ENCODE data around the gene PHACTR1.

PHACTR1 gene

GRCh38 chr6:13011612-13012146, 295.1 kb downstream of the PHACTR1 start:
- TF ChIP-seq YY1 (IDR thresholded peaks at IDR 0.05; ENCODE audit: low read depth), result no peak
- TF ChIP-seq MAX (IDR thresholded peaks at IDR 0.05), result no peak
- no peak for TF ChIP-seq FOXM1 (IDR thresholded peaks at IDR 0.05; ENCODE audit: borderline replicate concordance, low read depth)
- no peak for TF ChIP-seq EP300 (IDR thresholded peaks at IDR 0.05; ENCODE audit: borderline replicate concordance)
- TF ChIP-seq TEAD4 (IDR thresholded peaks at IDR 0.05), result no peak
- no peak for TF ChIP-seq REST (IDR thresholded peaks at IDR 0.05; ENCODE audit: low read depth)
- no peak for TF ChIP-seq TCF12 (IDR thresholded peaks at IDR 0.05; ENCODE audit: low read depth)
- no peak for TF ChIP-seq CREB1 (IDR thresholded peaks at IDR 0.05; ENCODE audit: low read depth)
- TF ChIP-seq CEBPB (IDR thresholded peaks at IDR 0.05), result no peak
- TF ChIP-seq NFIC (IDR thresholded peaks at IDR 0.05), result no peak
- no peak for TF ChIP-seq USF1 (IDR thresholded peaks at IDR 0.05)
- no peak for TF ChIP-seq ZBTB7A (IDR thresholded peaks at IDR 0.05; ENCODE audit: low read depth)
- TF ChIP-seq RAD21 (IDR thresholded peaks at IDR 0.05; ENCODE audit: low read depth), result no peak
- no peak for TF ChIP-seq TAF1 (IDR thresholded peaks at IDR 0.05; ENCODE audit: low read depth)
- no peak for TF ChIP-seq EGR1 (IDR thresholded peaks at IDR 0.05)

- TF ChIP-seq FOXM1 (IDR thresholded peaks at IDR 0.05; ENCODE audit: borderline replicate concordance, low read depth) (no peak), YY1 (IDR thresholded peaks at IDR 0.05; ENCODE audit: low read depth) (no peak), CEBPB (IDR thresholded peaks at IDR 0.05) (no peak), ZBTB7A (IDR thresholded peaks at IDR 0.05; ENCODE audit: low read depth) (no peak), EP300 (IDR thresholded peaks at IDR 0.05; ENCODE audit: borderline replicate concordance) (no peak), MAX (IDR thresholded peaks at IDR 0.05) (no peak), CREB1 (IDR thresholded peaks at IDR 0.05; ENCODE audit: low read depth) (no peak), USF1 (IDR thresholded peaks at IDR 0.05) (no peak), EGR1 (IDR thresholded peaks at IDR 0.05) (no peak), TEAD4 (IDR thresholded peaks at IDR 0.05) (no peak), TCF12 (IDR thresholded peaks at IDR 0.05; ENCODE audit: low read depth) (no peak), NFIC (IDR thresholded peaks at IDR 0.05) (no peak), TAF1 (IDR thresholded peaks at IDR 0.05; ENCODE audit: low read depth) (no peak), REST (IDR thresholded peaks at IDR 0.05; ENCODE audit: low read depth) (no peak), RAD21 (IDR thresholded peaks at IDR 0.05; ENCODE audit: low read depth) (no peak)
These were observed 295.7 kb downstream of the PHACTR1 start for GRCh38 chr6:13012296-13012695.

- TF ChIP-seq NFIC (IDR thresholded peaks at IDR 0.05), result no peak
- TF ChIP-seq TEAD4 (IDR thresholded peaks at IDR 0.05), result no peak
- no peak for TF ChIP-seq REST (IDR thresholded peaks at IDR 0.05; ENCODE audit: low read depth)
- no peak for TF ChIP-seq FOXM1 (IDR thresholded peaks at IDR 0.05; ENCODE audit: borderline replicate concordance, low read depth)
- TF ChIP-seq USF1 (IDR thresholded peaks at IDR 0.05), result no peak
- no peak for TF ChIP-seq MAX (IDR thresholded peaks at IDR 0.05)
- TF ChIP-seq YY1 (IDR thresholded peaks at IDR 0.05; ENCODE audit: low read depth), result no peak
- TF ChIP-seq CEBPB (IDR thresholded peaks at IDR 0.05), result no peak
- TF ChIP-seq ZBTB7A (IDR thresholded peaks at IDR 0.05; ENCODE audit: low read depth), result no peak
- no peak for TF ChIP-seq TAF1 (IDR thresholded peaks at IDR 0.05; ENCODE audit: low read depth)
- TF ChIP-seq EP300 (IDR thresholded peaks at IDR 0.05; ENCODE audit: borderline replicate concordance), result no peak
- no peak for TF ChIP-seq EGR1 (IDR thresholded peaks at IDR 0.05)
These were observed 296.6 kb downstream of the PHACTR1 start for GRCh38 chr6:13012977-13013680.

All from Ishikawa (cell line).